HepG2 (cell line): ENCODE data around the gene TUSC7. TPM values are rescaled to one million over a fixed set of nuclear protein-coding genes. Genes with fewer than 3 reads are reported as not detected.

Experiments used
- ATAC-seq: fragments of 200-7000 bp; cut with Tn5 transposase; 3 replicates; pipeline ENCODE4 v1.9.1; 2020; ENCODE audit warnings: mild to moderate bottlenecking, moderate library complexity
- BruUV-seq: library from RNA; stranded (reverse); fragments of 400-500 nt; replicated peaks from 2 replicates; lab custom pipeline; 2021; lab: Mats Ljungman, UMichigan
- CTCF ChIA-PET: fragments of 300-600 bp; formaldehyde crosslinking; extraction: SDS; loops from one replicate; lab custom pipeline; 2021; ENCODE audit warnings: low total read pairs, inconsistent platforms, low intra/inter-chr PET ratio; lab: Yijun Ruan, JAX
- POLR2A ChIA-PET: fragments of 350-600 bp; sonication (Branson Sonifier 250); formaldehyde crosslinking; loops from one replicate; lab custom pipeline; 2020; ENCODE audit warnings: antibody characterized with exemption, inconsistent platforms; lab: Yijun Ruan, JAX
- DNase-seq: peaks from one replicate; pipeline ENCODE4 v3.0.0-alpha.2; 2015; ENCODE audit warnings: low spot score
- FAIRE-seq: peaks from 3 replicates; lab custom pipeline; 2011; peaks lifted over from hg19 to GRCh38; lab: Jason Lieb, UNC
- H2AFZ ChIP-seq: one replicate; pipeline ENCODE4 v1.6.1; 2011; ENCODE audit warnings: low read length, inconsistent platforms
- H3K27ac ChIP-seq: fragments of 300-600 bp; 3 replicates; pipeline ENCODE4 v1.8.0; 2011; ENCODE audit warnings: mixed run types, mild to moderate bottlenecking, mixed read lengths, low read length, inconsistent platforms; ENCODE audit not compliant: insufficient read depth; ENCODE audit errors: extremely low read length
- H3K27me3 ChIP-seq, 2 experiments: fragments of 200-600 bp in 1 of 2; 2 replicates in 1 of 2; 3 replicates in 1 of 2; pipeline versions ENCODE4 v1.6.0 to v1.8.0; 2011; ENCODE audit warnings: low read length in 2 of 2, mild to moderate bottlenecking in 2 of 2, moderate library complexity in 2 of 2, inconsistent platforms in 1 of 2; ENCODE audit not compliant: insufficient read depth in 2 of 2, control insufficient read depth in 1 of 2
- H3K36me3 ChIP-seq, 2 experiments: fragments of 200-600 bp in 1 of 2; replicated peaks in 1 of 2; 2 replicates in 1 of 2; 3 replicates in 1 of 2; pipeline versions ENCODE4 v1.5.1 to v1.8.0; 2011; ENCODE audit warnings: low read length in 2 of 2, inconsistent platforms in 1 of 2; ENCODE audit not compliant: insufficient read depth in 2 of 2, control insufficient read depth in 1 of 2
- H3K4me1 ChIP-seq: 2 replicates; pipeline ENCODE4 v1.5.1; 2012; ENCODE audit warnings: low read length, inconsistent platforms; ENCODE audit not compliant: insufficient read depth
- H3K4me2 ChIP-seq: 2 replicates; pipeline ENCODE4 v1.6.0; 2011; ENCODE audit warnings: low read depth, low read length, inconsistent platforms
- H3K4me3 ChIP-seq, 3 experiments: fragments of 200-600 bp in 1 of 3; sonication (generic), shearing (Covaris generic) in 1 of 3; replicated peaks in 1 of 3; 2 replicates each; pipeline ENCODE4 v1.5.1; 2011 to 2016; ENCODE audit warnings: low read length in 3 of 3, inconsistent platforms in 2 of 3, low read depth in 2 of 3, mild to moderate bottlenecking in 2 of 3, control low read depth in 1 of 3, mixed read lengths in 1 of 3; ENCODE audit not compliant: insufficient read depth in 1 of 3
- H3K79me2 ChIP-seq: one replicate; pipeline ENCODE4 v1.6.1; 2011; ENCODE audit warnings: low read length, inconsistent platforms; ENCODE audit not compliant: insufficient read depth
- H3K9ac ChIP-seq: 2 replicates; pipeline ENCODE4 v1.6.0; 2011; ENCODE audit warnings: mild to moderate bottlenecking, low read depth, low read length, inconsistent platforms; ENCODE audit not compliant: insufficient read depth
- H3K9me3 ChIP-seq: 2 replicates; pipeline ENCODE4 v1.5.1; 2012; ENCODE audit warnings: mild to moderate bottlenecking, low read length
- H4K20me1 ChIP-seq: 2 replicates; pipeline ENCODE4 v1.6.0; 2011; ENCODE audit warnings: inconsistent platforms, mild to moderate bottlenecking, low read length, moderate library complexity; ENCODE audit not compliant: insufficient read depth
- FOXK1 ChIP-seq: sonication (generic); formaldehyde crosslinking; IDR thresholded peaks from 2 replicates; pipeline ENCODE4 v1.4.0; 2020; ENCODE audit warnings: low read depth, missing genetic modification reagents, borderline replicate concordance
- FOXK2 ChIP-seq: fragments of 450-650 bp; IDR thresholded peaks from 2 replicates; pipeline ENCODE4 v1.6.1; 2016
- GLI4 ChIP-seq: sonication (generic); formaldehyde crosslinking; IDR thresholded peaks from 2 replicates; pipeline ENCODE4 v1.5.1; 2020; ENCODE audit warnings: missing genetic modification reagents, mild to moderate bottlenecking, moderate library complexity, borderline replicate concordance
- MAF1 ChIP-seq: sonication (generic); formaldehyde crosslinking; IDR thresholded peaks from 2 replicates; pipeline ENCODE4 v1.5.0; 2020; ENCODE audit warnings: missing genetic modification reagents, borderline replicate concordance
- NR2C2 ChIP-seq: sonication (generic); formaldehyde crosslinking; IDR thresholded peaks from 2 replicates; pipeline ENCODE4 v1.4.0; 2020; ENCODE audit warnings: missing genetic modification reagents, mild to moderate bottlenecking, moderate library complexity, borderline replicate concordance
- POLR2A ChIP-seq, 2 experiments: IDR thresholded peaks; 2 replicates each; pipeline ENCODE4 v1.6.1; 2011; ENCODE audit warnings: low read depth in 2 of 2, low read length in 2 of 2, mild to moderate bottlenecking in 1 of 2, moderate library complexity in 1 of 2; ENCODE audit not compliant: insufficient read depth in 1 of 2
- TRIM24 ChIP-seq: sonication (generic); formaldehyde crosslinking; IDR thresholded peaks from 2 replicates; pipeline ENCODE4 v1.8.0; 2022; ENCODE audit warnings: mild to moderate bottlenecking, missing genetic modification reagents
- WGBS: methylation state at CpG from one replicate; pipeline ENCODE4 v1.1.6; 2017; ENCODE audit warnings: low lambda C conversion rate; 5-methylcytosine and 5-hydroxymethylcytosine counted together
- in situ Hi-C: cut with HindIII; loops from 2 replicates; pipeline ENCODE4 v1.10.0; 2017; ENCODE audit warnings: low pct_unique_long_range_greater_than_20kb; ENCODE audit not compliant: extremely low pct_ligation_motif_present
- intact Hi-C: fragments of 100-400 bp; cut with micrococcal nuclease; formaldehyde crosslinking; loops from one replicate; pipeline ENCODE4 v1.10.0; 2022; ENCODE audit not compliant: unreplicated experiment
- polyA plus RNA-seq, 8 experiments: library from polyadenylated mRNA; depleted of rRNA in 3 of 8; stranded (reverse) in 7 of 8; unstranded in 1 of 8; fragments of >200 nt; fragmentation: Illumina TruSeq in 4 of 8; extraction: Trizol in 4 of 8; gene quantifications; 2 replicates each; pipeline versions ENCODE4 v1.2.1 to v1.2.3, GENCODE V29; 2011 to 2016; ENCODE audit warnings: low read depth in 4 of 8, missing spikeins in 1 of 8, mixed read lengths in 1 of 8; ENCODE audit not compliant: insufficient read depth in 1 of 8
- total RNA-seq, 5 experiments: library from RNA; depleted of rRNA; stranded (reverse); fragments of >200 nt; fragmentation: Illumina TruSeq; extraction: Trizol; gene quantifications; 2 replicates each; pipeline ENCODE4 v1.2.3, GENCODE V29; 2016; ENCODE audit warnings: low read depth in 1 of 5
- TF ChIP-seq, protein P1 (sequence below): sonication (generic); formaldehyde crosslinking; IDR thresholded peaks from 2 replicates; pipeline ENCODE4 v1.4.0; 2020; ENCODE audit warnings: missing genetic modification reagents

The TUSC7 gene
- total and polyA plus RNA-seq, 2 of the 13 experiments (the other 11 are each of a cell fraction or from before 2014, with no cell fraction given): not detected

DNA sequence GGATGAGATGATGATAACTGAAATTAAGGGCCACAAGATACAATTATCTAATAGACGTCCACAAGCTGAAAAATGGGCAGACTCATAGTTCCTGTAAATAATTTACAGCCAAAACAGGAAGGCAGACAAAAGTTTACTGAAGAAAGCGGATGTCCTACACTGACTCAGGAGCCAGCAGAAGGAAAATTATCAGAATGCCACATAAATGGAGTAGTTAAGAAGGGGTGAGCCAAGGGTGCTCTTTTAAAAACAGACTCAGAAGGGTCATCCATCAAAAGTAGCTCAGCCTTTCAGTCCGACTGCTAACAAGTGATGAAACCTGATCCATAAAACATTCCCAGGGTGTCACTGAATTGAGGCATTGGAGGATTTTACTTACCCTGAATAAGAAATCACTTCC is 39.8 kb downstream of the TUSC7 start:
- no peaks in the 10 kb centered on the region for H3K79me2 ChIP-seq
- TF ChIP-seq NR2C2 (CRISPR knock-in tag): no peak
- TF ChIP-seq POLR2A (IDR thresholded peaks at IDR 0.05; ENCODE audit: insufficient read depth in 1 of 2, low read depth in 2 of 2, low read length in 2 of 2): no peak
- TF ChIP-seq TRIM24: no peak
- TF ChIP-seq FOXK2: no peak
- TF ChIP-seq, protein P1, sequence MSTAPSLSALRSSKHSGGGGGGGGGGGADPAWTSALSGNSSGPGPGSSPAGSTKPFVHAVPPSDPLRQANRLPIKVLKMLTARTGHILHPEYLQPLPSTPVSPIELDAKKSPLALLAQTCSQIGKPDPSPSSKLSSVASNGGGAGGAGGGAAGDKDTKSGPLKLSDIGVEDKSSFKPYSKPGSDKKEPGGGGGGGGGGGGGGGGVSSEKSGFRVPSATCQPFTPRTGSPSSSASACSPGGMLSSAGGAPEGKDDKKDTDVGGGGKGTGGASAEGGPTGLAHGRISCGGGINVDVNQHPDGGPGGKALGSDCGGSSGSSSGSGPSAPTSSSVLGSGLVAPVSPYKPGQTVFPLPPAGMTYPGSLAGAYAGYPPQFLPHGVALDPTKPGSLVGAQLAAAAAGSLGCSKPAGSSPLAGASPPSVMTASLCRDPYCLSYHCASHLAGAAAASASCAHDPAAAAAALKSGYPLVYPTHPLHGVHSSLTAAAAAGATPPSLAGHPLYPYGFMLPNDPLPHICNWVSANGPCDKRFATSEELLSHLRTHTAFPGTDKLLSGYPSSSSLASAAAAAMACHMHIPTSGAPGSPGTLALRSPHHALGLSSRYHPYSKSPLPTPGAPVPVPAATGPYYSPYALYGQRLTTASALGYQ: no peak
- no peak for TF ChIP-seq FOXK1 (CRISPR knock-in tag)
- no peak for TF ChIP-seq GLI4 (CRISPR knock-in tag)
- no peak for TF ChIP-seq MAF1 (CRISPR knock-in tag)
- TF ChIP-seq, all 625 proteins: peak for 0
- Histone ChIP-seq H2AFZ (no peak overlapping the region), H4K20me1 (no peaks in the 10 kb centered on the region), H3K9me3 (no peaks in the 10 kb centered on the region), H3K27ac (no peak overlapping the region), H3K4me2 (no peak overlapping the region), H3K4me1 (no peaks in the 10 kb centered on the region), H3K4me3 (no peak overlapping the region), H3K36me3 (no peaks in the 10 kb centered on the region), H3K27me3 (no peaks in the 10 kb centered on the region), H3K9ac (no peak overlapping the region)
- WGBS: 1% methylated on average over 3 of the region's 3 CpGs
- in situ Hi-C loops (no loop called here), intact Hi-C loops (no loop called here)
- no TSS peak for BruUV-seq
- FAIRE-seq: no peak
- CTCF ChIA-PET: no interaction called here
- POLR2A ChIA-PET: no interaction called here
- no peak for DNase-seq
- no peak for ATAC-seq
